GM18519 (cell line): ENCODE results near the gene RASGRF2.

Source experiments
- ATAC-seq: cut with Tn5 transposase; IDR thresholded peaks from one replicate; pipeline ENCODE4 v1.9.1; 2021; ENCODE audit warnings: mild to moderate bottlenecking, moderate library complexity; ENCODE audit not compliant: unreplicated experiment, low FRiP score

RASGRF2 gene

DNA sequence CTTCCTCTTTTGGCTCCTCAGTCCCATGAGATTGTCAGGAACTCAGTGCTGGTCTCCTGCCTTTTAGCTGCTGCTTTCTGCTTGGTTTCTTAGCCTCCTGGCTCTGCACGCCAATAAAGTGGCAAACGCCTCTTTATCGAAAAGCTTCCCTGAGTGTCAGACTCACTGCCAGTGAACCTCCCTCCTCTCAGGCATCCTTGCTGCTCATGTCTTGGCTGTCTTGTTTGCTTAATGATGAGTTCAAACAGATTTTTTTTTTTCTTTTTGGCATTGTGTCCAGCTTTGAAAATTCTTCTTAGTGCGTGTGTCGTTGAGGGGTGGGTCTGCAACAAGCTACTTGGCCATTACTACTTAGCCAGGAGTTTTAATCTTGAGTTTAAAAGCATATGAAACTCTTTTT lies 14.9 kb downstream of the RASGRF2 start:
- ATAC-seq: no peak

DNA sequence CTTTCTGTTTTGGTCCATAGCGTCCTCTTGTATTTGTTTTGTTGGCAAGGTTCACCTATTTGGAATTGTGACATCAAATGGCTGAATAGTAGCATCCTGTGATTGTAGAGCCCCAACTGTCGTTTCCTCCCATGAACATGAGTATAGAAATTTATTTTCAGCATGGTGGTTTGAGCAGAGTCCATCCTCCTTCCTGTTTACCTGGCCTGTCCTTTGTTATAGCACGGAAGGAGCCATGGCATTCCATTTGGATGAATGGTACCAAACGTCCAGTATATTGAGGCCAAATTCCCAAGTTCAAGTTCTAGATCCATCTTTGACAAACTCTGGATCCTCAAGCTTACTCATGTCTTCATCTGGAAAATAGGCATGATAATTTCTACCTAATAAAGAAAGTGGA lies 16.8 kb downstream of the RASGRF2 start:
- ATAC-seq: no peak

DNA sequence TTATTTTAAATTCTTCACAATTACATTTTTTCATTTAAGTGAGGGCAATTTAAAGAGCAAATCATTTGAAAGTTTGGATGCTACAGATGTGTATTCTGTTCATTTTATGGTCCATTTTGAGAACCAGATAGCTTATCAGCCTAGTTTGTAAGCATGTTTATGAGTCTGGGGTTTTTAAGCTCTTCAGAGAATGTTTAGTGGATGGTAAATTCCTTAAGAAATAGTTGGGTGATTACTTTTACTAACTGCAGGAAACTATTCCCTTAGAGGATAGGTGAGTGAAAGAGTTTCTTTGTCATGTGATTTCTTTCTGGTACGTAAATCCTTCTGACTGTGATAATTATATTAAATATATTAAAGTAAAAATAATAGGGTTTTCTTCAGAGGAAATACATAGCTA lies 17.6 kb downstream of the RASGRF2 start:
- ATAC-seq: no peak

DNA sequence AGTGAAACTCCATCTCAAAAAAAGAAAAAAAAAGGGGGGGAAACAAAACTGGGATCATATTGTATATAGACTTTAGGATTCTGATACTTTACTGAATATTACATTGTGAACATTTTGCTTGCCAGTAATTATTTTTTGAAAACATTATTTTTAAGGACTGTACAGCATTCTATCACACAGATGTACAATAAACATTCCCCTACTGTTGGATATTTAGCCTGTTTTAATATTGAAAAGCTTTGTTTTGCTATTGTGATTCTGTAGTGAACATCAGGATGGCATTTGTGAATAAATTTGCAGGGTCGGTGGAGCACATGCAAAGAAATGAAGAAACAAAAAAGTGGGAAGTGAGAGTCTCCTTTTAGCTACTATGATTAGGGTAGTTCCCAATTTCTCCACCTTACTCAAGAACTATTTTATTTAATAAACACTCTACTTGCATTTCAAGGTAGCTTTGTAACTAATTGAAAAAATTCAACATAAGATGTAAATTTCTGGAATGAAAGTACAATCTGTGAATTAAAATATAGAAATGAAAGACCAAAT lies 18.7 kb downstream of the RASGRF2 start:
- ATAC-seq: no peak

DNA sequence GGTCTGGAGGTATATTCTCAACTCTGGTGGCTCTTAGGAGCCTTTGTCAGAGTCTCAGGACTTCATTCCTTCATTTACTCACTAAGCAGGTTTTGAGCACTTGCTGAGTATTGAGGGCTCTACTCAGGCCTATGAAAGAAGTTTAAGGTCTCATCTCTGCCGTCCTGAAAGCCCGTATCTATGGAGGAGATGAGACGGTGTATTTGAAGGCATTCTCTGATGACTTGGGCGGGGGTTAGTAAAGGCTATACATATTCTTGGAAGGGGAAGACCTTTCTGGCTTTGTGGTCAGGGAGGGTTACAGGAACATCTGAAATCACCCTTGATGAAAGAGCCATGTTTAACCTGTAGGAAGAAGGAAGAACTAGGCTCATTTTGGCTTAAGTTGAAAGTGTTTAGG lies 21.9 kb downstream of the RASGRF2 start:
- ATAC-seq: no peak

DNA sequence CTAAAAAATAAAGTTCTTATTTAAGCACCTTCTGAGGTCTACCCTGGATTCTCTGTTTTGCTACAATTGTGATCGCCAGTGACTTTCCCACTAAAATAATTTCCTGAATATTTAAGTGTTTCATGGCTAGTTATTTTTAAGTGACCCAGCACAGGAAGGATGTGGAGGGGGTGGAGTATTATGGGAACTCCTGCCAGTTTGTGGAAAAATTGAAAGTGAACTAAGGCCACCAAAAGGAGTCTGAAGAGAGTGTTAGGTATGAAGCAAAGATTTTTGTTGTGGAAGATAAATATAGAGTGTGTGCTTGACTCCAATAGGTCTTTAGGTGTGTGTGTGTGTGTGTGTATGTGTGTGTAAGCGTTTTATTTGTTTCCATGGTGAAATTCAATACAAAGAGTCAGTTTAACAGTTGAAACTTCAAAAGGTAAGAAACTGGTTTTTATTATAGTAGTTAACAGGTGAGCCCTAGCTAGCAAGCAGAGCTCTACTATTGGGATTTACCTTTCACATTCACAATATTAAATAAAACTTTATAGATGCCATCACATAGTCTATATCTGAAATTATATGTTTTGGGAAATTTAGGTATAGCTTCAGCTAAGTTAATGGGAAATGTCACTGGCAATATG lies 25.6 kb downstream of the RASGRF2 start:
- no peak for ATAC-seq

DNA sequence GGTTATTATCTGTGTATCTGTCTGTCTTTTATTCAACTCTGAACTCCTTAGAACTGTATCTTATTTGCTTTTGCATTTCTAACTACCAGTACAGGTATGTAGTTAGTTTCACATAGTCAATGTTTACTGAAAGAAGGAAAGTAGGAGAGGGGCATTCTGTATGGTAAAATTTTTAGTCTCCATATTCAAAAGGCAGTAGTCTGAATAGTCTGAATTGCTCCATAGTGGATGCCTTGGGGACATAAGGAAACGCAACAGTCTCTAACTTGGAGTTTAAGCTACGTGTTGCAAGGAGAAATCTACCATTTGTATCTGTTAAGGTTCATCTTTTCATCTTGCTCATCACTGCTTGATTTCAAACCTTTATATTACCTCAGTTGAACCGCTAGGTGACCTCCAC lies 26.2 kb downstream of the RASGRF2 start:
- ATAC-seq: no peak

DNA sequence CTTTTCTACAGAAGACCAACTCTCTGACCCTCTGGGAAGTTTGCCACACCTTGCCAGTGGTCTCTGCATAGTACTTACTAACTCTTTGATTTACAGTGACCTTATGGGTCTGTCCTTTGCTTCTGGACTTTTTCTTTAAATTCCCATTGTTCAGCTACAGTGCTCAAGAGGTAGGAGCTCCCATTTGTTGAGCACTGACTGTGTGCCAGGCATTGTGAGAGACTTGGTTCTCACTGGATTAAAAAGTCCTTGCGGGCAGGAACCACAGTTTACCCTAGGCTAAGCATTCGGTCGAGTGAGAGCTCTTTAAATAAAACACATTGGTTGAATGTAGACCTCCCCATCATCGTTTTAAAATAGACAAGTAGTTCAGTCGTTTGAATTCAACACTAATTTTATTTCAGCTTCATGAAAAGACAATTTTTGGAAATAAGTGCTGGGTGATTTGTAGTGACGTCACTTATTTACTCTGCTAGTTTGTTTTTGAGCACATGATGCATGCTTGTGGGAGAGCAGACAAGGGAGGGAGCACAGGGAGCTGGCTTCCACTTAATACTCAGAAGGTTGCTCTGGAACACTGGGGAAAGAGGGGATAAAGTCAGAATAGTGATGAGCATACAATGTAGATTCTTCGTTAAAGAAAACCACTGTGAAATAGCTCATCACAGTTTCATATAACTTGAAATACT lies 27.1 kb downstream of the RASGRF2 start:
- no peak for ATAC-seq

DNA sequence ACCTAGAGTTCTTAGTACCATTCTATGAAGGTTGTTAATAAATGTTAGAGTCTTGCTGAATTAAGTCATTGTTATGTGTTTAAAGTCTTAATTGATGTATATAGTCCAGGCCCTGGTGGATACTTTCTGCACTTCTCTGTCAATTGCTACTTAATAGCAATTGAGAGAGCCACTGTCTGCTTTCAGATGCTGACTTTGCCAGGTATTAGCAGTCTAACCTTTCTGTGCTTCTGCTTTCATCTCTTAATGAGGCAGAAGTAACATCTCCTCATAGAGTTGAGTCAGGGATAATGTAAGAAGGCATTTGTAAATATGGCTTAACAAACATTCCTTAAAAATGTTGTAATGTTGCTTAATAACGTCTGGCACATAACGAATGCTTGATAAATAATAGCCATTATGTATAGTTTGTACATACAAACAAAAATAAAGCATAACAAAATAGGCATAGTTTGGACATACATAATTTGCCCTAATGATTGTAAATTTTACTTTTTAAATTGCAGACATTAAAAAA lies 28.3 kb downstream of the RASGRF2 start:
- no peak for ATAC-seq

DNA sequence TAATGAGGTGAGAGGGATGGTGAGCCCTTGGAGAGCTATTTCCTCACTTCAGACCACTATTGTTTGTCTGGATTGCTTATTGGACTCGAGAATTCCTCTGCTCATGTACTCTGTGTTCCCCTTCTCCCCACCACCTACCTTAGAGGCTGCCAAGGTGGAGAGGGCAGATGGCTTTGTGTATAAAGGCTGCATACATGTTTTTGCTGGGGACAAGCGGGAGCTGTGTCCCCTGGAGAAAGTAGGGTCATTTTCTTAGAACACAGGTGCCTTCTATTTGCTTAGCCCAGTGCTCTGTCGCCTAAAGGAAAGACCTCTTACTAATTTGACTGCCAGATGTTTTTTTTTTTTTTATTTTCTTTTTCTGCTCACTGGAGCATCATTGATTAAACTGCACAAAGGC lies 29.7 kb downstream of the RASGRF2 start:
- ATAC-seq: no peak

DNA sequence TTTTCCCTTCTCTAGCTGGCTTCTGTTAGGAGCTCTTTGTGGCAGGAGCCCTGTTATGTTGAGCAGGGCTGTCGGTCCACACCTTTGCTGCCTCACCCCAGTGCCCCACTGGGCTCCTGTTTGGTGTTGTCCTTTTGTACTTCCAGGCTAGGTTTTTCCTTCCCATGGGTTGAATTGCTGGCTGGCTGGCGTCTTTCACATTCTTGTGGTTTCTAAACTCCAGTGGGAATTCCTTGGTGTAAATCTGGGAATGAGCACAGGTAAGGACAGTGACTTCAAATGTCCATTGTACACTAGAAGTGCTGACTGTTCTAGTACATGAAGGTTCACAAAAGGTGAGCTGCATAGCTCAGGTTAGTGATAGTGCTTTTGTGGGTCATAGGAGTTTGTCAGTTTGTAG lies 30.4 kb downstream of the RASGRF2 start:
- no peak for ATAC-seq

DNA sequence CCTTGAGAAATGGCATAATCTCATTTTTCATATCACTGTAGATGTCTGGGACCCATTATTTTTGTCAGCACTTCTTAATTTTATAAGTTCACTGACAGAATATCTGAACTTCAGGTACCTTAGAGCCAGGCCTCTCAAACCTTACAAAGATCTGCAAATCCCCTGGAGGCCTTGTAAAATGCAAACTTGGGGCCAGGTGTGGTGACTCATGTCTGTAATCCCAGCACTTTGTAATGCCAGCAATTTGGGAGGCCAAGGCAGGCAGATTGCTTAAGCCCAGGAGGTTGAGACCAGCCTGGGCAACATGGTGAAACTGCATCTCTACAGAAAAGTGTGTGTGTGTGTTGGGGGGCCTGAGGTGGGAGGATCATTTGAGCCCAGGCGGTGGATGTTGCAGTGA lies 30.8 kb downstream of the RASGRF2 start:
- no peak for ATAC-seq

DNA sequence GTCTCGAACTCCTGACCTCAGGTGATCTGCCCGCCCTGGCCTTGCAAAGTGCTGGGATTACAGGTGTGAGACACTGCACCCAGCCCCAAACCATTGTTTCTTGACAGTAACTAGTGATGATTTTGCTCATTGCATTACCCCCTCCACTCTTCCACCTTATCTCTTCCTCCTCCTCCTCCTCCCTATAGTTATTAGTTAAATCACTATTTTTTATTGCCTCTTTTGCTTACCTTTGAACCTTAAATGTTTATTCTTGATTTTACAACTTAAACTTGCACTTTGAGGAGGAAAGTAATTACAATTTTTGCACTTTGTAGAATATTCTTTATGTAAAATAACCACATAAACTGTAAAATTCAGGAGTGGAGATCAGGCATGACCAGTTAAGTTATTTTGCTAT lies 35.7 kb downstream of the RASGRF2 start:
- no peak for ATAC-seq

DNA sequence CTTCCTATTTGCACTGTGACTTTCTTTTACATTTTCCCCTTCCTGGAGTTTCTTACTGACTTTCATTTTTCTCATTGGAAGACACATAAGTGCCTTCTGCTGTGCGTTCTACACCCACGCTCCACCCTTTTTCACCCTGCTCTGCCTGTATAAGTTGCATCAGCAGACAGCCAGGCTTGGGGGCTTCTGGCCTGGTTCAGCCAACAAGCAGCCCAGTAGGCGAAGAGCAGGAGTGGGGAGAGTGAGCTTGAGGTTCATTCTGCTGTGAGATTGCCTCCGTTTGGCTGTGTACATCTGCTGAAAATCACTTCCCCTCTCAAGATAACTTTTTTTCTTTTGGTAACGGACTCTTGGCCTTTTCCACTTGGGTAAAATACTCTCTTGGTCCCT lies 38.4 kb downstream of the RASGRF2 start:
- ATAC-seq: no peak

DNA sequence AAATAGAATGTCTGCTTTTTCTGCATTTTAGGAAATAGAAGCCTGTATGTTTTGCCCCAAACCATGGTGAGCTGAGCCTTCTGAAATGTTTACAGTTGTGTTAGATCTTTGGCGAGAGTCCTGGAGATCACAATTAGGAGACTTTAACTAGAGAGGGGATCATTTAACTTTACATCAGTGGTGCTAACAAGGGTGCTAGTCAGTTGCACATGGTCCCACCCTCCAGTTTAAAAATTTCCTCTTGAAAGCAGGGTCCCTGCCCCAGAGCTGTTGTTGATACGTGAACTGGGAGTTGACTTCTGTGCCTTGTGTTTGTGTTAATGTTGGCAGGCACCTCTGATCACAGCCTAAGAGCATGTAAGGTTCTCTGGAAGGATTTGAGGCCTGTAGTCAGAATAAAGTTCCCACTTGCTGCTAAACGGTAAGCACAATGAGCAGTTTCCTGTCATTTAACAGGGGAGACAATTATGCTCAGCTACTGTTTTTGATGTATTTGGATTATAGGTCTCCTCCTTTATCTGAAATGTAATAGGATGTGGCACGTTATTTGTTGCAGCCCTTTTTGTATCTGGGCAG lies 43.7 kb downstream of the RASGRF2 start:
- ATAC-seq: no peak

DNA sequence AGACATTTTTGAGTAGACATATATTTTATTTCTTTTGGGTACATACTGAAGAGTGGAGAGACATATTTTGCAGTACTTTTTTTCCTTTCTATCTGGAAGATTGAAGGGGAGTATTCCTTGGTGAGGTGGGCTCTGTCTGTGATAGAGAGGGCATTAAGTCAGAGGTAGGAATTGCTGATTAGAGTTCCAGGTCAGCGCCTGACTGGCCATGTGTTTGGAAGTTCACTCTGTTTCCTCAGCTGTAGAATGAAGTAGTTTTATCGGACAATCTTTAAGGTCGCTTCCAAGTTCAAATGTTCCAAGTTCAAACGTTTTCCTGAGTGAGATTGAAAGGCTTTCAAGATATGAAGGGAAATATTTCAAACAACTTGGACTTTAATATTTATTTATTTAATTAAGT lies 45.5 kb downstream of the RASGRF2 start:
- ATAC-seq: no peak

DNA sequence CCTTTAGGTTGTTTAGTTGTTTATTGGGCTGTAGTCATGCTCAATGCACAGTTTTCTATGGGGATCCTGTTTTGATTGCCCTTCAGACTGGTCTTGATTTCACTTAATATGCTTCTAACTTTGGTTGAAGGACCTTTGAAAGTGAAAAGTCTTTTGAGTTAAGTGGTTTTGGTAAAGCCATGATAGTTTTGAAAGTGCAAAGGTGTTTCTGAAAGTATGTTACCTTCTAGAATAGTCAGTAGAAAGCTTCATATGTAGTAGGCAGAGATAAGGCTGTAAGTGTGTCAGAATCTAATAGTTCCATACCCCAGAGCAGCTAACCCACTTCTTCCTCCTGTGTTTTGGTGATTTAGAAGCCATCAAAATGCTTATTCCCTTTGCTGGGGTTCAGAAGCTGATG lies 46.1 kb downstream of the RASGRF2 start:
- ATAC-seq: no peak

DNA sequence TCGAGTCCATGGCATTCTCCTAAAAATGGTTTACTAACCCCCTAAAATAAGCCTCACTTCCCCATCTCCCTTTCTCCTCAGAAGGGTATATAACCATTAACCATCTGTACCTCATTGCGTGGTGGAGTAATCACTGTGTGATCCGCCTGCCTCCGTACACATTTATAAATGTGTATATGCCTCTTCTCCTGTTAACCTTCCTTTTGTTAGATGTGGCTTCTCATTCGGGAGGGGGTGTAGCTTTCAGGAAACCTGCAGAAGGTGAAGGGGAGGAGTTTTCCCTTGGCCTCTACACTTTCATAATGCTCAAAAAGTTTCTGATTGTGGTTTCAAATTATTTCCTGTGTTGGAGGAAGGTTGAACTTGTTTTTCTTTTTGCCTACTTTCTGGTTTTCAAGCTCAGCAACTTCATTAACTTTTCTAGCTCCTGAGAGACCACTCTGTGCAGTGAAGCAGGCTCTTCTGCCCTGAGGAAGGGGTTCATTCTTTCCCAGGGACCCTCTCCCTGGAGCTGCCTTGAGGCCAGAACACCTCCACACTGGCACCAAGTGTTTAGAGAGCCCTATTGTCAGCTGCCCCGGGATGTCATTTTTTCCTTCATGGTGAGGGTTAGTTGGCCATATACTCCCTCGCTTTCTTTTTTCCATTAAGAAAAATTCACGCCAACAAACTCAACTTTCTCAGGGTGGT lies 46.9 kb downstream of the RASGRF2 start:
- no peak for ATAC-seq

DNA sequence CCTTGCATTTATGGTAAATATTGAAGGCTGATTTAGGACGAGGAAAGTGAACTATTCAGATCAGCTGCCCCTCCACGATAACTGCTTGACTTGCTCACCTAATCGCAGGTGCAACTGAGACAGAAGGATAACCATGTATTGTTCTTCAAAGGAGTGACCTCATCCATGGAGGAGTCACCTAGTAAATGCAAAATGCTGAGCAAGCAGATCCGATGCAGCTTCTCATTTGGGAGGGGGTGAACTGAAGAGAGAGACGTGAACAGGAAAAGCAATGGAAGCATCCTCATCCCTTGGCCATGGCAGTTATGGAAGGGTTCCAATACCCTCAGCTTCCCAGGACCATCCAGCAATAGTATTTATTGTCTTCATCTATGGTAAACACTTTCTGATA lies 47.5 kb downstream of the RASGRF2 start:
- no peak for ATAC-seq

DNA sequence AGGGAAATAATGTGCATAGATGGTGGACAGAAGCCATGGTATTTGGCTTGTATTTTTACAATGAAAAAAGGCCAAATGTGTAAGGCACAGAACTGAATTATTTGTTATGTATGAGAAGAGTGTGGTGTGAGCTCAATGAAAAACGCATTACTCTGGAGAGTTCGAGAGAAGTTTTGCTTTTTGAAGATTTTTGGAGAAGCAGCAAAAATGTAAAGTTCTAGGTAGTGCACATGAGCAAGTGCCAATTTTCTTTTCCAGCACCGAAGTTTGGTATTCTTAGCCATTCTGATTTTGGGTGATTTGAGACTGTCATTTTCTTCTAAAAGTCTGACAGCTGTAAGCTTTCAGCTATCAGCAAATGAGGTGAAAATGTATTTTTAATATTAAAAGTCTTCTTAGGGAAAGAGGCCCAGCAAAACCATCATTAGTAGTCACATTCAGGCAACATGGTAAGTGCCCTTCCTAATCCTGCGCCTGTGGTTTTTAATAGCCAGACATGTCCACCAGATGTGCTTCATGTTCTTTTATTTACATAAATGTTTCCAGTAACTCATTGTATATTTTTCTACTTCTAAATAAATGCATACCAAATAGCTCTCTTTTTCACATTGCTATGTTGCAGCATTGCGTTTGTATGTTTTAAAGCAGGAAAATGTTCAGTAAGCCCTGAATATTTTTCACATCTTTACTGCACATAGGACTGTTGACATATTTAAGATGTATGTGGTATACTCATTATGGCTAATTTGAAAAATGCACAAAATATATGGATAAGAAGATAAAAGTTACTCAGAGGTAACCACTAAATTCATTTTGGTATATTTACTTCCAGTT lies 50.4 kb downstream of the RASGRF2 start:
- no peak for ATAC-seq
